Kidney capillary endothelial cell (primary cell): ENCODE results near the gene LOXL3.
"Not testable (repeated sequence)": the region's sequence is repeated elsewhere in the genome, so short reads cannot be mapped to it uniquely, and the experiment has no call there.

ENCODE experiments used
- DNase-seq: peaks from one replicate; pipeline ENCODE4 v3.0.0-alpha.2; 2018; ENCODE audit warnings: low spot score

LOXL3 gene

DNA sequence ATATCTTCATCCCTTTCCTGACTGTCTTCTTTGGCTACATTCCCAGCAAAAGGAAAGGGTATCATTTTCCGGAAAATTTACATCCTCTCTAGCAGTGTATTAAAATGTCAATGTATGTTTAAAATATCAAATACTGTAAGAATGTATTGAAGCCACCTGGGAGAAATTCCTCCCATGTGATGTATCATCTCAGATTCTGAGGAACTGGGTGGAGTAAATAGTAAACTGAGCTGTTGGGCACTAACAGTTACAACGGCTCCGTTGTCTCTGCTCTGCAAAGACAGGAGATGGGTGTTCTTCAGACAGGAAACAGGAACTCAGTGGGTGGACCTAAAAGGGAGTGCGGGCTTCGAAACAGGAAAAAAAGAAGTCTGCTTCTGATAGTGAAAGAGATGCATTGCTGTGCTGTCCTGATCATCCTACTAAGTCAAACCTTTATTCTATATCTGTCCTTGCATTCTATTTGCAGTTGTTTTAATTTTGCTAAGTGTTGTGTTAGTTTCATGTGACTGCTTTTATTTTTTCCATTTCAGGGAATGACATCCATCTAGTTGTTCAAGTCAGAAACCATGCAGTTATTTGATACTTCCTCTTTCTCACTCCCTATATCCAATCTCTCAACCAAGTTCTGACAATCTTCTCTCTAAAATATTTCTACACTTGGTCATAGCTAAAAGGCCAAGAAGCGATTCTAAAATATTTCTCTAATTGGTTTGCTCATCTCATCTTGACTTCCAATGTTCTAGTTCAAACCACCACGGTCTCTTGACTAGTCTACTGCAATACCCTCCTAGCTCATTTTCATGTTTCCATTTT is 20.2 kb upstream of the LOXL3 start:
- no peak for DNase-seq

DNA sequence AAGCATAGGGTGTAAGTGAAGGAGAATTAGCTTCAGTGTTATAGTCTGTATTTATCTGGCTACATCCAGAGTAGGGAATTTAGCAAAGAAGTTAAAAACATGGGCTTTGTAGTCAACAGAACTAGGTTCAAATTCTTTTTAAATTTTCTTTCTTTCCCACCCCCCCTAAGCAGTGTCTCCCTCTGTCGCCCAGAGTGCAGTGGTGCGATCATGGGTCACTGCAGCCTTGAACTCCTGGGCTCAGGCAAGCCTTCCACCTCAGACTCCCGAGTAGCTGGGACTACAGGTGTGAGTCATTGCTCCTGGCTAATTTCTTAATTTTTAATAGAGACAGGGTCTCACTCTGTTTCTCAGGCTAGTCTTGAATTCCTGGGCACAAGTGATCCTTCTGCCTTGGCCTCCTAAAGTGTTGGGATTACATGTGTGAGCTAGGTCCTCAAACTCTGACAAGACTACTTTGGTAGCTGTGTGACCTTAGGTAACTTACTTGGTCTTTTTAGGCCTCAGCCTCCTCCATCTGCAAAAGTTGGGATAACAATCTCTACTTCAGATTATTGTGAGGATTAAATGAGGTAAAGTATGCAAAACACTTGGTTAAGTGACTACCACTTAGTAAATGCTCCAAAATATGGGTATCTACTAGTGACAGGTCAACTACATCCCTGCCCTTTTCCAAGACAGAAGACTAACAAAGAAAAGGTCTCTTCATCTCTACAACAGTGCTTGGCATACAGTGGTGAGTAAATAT is 18.6 kb upstream of the LOXL3 start:
- no peak for DNase-seq

DNA sequence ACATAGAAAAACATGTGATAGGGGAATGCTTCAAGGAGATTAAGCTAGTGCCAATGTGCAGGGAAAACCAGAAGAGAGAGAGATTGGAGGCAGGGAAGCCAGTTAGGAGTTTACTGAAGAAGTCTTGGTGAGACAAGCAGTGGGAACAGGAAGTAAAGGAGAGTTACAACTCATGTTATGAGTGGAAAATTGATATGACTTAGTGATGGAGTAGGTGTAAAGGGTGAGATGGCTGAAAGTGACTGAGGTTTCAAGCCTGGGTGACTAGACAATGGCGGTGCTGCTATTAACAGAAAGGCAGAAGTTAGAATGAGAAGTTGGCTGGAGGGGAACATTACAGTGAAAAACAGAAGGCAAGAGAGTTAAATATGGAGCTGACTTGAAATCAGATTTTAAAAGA is 17.3 kb upstream of the LOXL3 start:
- no peak for DNase-seq

- DNase-seq: no peak
Measured at GRCh38 chr2:74569686-74570085, 15.9 kb upstream of the LOXL3 start.

DNA sequence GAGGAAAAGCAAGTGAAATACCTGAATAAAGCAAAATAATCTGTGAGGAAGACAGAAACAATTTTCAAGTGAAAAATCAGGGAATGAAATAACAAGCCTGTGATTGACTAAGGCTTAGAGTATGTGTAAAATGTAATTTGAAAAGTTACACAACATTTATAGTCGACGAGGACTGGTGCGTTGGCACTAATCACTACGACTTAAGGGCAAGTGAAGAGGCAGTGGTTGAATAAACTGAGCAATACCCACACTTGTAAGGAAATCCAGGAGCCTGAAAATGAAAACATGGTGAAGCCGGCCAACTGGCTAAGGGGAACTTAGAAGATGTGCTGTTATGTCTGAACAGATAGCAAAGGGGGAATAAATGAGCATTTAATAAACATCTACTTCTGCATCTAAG is 14.1 kb upstream of the LOXL3 start:
- DNase-seq: no peak

DNA sequence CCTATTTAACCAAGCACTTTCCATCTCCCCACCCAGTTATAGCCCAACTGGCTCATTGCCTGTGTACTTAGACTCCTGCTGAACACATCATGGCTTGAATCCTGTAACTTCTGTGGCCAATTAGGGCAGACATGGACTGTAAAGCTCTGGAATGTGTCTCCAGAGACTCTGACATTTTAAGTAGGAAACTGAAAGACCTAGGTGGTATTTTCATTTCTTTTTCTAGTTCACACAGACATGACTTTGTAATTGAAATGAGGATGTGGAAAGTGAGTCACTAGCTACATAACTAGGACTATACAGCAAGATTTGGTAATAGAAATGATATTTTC is 13.0 kb upstream of the LOXL3 start:
- DNase-seq: peak; percentile 59

GRCh38 chr2:74566076-74566753 is 12.5 kb upstream of the LOXL3 start:
- no peak for DNase-seq

- DNase-seq: no peak
Measured at GRCh38 chr2:74564222-74564621, 10.5 kb upstream of the LOXL3 start.

DNA sequence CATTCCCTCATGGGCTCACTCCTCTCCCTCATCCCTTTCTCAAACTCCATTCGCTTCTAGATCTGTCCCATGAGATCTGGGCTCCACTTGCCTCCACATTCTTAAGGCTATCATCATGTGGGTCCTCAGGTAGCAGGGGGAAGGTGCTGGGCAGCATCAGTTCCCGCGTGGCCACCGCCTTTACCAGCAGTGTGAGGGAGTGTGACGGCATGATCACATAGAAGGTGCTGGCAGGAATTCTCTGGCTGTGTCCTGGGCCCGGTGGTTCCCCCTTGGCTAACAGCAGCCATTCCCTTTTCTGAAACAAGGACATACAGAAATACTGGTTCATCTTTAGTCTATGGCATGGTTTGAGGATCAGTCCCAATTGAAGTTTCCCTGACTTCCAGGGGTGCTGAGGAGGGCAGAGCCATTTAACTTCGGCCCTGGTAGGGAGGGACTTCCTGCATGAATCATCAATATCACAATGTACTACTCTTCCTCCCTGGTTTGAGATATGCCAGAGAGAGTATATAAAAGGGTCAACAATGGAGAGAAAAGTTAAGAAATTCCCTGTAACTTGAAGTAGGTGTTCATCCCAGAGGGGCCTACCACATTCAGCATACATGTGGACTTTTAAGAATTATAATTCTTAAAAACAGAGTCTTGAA is 8.5 kb upstream of the LOXL3 start:
- DNase-seq: no peak

DNA sequence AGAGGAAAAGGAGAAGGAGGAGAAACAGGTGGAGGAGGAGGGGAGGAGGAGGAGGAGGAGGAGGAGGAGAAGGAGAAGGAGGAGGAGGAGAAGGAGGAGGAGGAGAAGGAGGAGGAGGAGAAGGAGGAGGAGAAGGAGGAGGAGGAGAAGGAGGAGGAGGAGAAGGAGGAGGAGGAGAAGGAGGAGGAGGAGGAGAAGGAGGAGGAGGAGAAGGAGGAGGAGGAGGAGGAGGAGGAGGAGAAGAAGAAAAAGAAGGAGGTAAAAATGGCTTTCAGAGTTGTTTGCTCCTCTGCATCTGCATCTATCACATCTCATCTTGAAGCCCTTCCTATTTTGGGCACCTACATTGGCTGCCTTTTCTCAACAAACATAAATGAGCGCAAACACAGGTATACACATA is 7.3 kb upstream of the LOXL3 start:
- DNase-seq: not testable (repeated sequence)

DNA sequence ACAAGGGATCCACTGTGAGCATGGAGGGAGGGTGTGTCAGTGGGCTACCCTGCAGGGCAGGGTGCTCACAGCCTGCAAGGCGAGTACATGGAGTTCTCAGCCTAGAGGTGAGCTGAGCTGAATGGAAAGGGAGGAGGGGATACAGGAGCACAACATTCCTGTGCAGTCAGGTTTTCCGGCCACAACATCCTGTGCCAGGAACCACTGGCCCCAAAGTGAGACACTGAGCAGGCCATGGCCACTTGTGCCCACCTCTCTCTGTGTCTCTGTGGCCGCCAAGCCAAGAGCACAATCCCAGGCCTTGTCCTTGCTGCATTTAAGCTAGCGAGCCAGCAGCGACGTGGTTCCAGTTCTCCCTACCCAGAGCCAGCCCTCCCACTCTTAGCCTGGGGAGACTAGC is 6.8 kb upstream of the LOXL3 start:
- DNase-seq: no peak

- no peak for DNase-seq
Measured at GRCh38 chr2:74559912-74560311, 6.2 kb upstream of the LOXL3 start.

DNA sequence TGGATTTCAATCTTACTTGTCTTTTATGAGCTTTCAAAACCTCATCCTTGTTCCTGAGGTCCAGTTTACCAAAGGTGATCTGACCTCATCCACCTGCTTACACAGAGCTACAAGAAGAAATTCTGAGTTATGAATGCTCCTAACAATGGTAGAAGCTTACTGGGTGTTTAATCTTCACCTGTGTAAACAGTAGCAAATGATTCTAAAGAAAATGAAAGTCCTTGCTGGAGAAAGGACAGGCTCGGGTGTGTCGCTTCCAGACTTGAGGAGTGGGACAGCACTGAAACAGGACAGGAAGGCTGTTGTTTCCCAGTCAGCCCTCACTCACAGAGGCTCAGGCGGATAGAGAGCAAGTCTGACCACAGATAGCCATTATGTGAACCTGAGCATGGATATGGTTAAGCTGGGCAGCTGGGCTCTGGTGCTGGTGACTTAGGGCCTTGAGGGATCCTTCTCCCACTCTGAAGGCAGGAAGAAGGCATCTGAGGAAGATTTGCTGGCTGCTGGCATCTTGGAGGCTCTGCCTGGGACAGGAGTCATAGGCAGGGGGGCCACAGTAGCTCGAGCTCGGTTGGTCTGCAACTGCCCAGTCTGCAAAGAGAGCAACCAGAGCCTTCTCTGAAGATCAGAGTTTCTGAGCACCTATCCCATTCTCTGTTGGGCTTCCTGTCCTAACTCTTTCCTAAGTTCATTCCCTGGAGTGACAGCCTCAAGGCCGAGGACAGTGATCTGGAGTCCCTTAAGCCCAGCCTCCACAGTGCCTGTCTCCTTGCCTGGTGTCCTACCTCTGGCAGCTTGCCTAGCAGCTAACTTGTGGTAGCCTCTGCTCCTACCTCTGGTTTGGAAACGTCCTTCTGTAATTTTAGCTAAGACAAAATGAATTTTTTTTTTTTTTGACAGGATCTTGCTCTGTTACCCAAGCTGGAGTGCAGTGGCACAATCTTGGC is 4.8 kb upstream of the LOXL3 start:
- DNase-seq: no peak

DNA sequence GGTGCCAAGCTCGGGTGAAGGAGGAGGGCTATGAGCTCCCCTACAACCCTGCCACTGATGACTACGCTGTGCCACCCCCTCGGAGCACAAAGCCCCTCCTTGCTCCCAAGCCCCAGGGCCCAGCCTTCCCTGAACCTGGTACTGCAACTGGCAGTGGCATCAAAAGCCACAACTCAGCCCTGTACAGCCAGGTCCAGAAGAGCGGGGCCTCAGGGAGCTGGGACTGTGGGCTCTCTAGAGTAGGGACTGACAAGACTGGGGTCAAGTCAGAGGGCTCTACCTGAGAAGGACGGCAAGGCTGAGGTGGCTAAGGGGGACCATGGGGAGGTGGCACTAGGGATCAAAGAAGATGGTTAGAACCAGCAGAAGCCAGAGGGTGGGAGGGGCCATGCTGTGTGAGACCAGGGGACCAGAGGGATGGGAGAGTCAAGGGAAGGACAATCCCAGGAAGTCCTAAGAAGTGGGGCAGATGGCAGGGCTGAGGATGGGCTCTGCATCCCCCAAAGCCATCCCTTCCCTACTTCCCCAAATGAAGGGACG is 3.2 kb upstream of the LOXL3 start:
- DNase-seq: no peak

DNA sequence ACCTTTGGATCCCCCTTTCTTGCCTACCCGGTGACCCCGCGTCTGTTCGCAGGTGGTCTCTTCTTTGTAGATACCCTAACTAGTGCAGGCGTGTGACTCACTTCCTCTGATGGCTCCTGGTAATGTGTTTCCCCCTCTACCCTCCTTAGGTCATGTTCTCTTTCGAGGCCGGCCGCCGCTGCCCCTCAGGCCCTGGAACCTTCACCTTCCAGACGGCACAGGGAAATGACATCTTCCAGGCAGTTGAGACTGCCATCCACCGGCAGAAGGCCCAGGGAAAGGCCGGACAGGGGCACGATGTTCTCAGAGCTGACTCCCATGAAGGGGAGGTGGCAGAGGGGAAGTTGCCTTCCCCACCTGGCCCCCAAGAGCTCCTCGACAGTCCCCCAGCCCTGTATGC is 2.4 kb upstream of the LOXL3 start:
- DNase-seq: no peak

DNA sequence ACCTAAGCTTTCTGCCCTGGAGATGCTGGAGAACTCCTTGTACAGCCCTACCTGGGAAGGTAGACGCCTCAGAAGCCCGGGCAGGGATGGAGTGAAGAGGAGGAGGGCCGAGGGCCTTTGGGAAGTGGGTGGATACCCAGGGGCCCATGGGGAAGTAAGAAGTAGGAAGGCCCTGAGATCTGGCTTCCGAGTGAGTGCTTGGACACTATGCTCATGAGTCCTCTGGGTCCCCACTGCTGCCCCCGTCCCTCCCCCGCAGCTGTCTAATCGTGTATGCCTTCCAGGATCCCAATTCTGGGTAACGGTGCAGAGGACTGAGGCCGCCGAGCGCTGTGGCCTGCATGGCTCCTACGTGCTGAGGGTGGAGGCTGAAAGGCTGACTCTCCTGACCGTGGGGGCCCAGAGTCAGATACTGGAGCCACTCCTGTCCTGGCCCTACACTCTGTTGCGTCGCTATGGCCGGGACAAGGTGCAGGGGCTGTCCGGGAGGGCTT is 1.9 kb upstream of the LOXL3 start:
- DNase-seq: no peak

- no peak for DNase-seq
Measured at GRCh38 chr2:74554820-74555531, 1.2 kb upstream of the LOXL3 start.

- DNase-seq: no peak
Measured at GRCh38 chr2:74552914-74553811, 579 bp downstream of the LOXL3 start.
